ENCODE measurements around the gene HIC1. TPM values are rescaled to one million over a fixed set of nuclear protein-coding genes. Genes with fewer than 3 reads are reported as not detected.

HIC1 gene
- total RNA-seq, 1 donor from 2014 or later = 1.3 TPM

GRCh38 chr17:2051933-2052559 lies 2.9 kb upstream of the HIC1 start:
- Histone ChIP-seq H3K36me3 (ENCODE audit: control insufficient read depth, insufficient read depth, low read length) (no peaks in the 10 kb centered on the region), H3K27me3 (ENCODE audit: control insufficient read depth, insufficient read depth, low read length) (no peaks in the 10 kb centered on the region), H3K4me3 (ENCODE audit: low read depth, low read length) (no peak overlapping the region)
- no peak for FAIRE-seq
- no peak for DNase-seq (ENCODE audit: low read depth)
- no peak for TF ChIP-seq CTCF (IDR thresholded peaks at IDR 0.05; ENCODE audit: insufficient read depth, low read length, severe bottlenecking)

- TF ChIP-seq CTCF (IDR thresholded peaks at IDR 0.05; ENCODE audit: insufficient read depth, low read length, severe bottlenecking) = peak; percentile 69
- no peak for DNase-seq (ENCODE audit: low read depth)
- Histone ChIP-seq H3K27me3 (ENCODE audit: control insufficient read depth, insufficient read depth, low read length) (no peaks in the 10 kb centered on the region), H3K4me3 (ENCODE audit: low read depth, low read length) (peak overlapping the region; percentile 43), H3K36me3 (ENCODE audit: control insufficient read depth, insufficient read depth, low read length) (peaks cover 2% of the 10 kb centered on the region)
- no peak for FAIRE-seq
Measured at GRCh38 chr17:2053380-2054261, 1.3 kb upstream of the HIC1 start.

- H3K4me3 ChIP-seq (ENCODE audit: low read depth, low read length) = peak overlapping the region; percentile 43
- H3K27me3 ChIP-seq (ENCODE audit: control insufficient read depth, insufficient read depth, low read length) = no peaks in the 10 kb centered on the region
- TF ChIP-seq CTCF (IDR thresholded peaks at IDR 0.05; ENCODE audit: insufficient read depth, low read length, severe bottlenecking) = no peak
- no peak for FAIRE-seq
- DNase-seq (ENCODE audit: low read depth) = no peak
- H3K36me3 ChIP-seq (ENCODE audit: control insufficient read depth, insufficient read depth, low read length) = peaks cover 2% of the 10 kb centered on the region
Measured at GRCh38 chr17:2054262-2054511, 716 bp upstream of the HIC1 start.

DNA sequence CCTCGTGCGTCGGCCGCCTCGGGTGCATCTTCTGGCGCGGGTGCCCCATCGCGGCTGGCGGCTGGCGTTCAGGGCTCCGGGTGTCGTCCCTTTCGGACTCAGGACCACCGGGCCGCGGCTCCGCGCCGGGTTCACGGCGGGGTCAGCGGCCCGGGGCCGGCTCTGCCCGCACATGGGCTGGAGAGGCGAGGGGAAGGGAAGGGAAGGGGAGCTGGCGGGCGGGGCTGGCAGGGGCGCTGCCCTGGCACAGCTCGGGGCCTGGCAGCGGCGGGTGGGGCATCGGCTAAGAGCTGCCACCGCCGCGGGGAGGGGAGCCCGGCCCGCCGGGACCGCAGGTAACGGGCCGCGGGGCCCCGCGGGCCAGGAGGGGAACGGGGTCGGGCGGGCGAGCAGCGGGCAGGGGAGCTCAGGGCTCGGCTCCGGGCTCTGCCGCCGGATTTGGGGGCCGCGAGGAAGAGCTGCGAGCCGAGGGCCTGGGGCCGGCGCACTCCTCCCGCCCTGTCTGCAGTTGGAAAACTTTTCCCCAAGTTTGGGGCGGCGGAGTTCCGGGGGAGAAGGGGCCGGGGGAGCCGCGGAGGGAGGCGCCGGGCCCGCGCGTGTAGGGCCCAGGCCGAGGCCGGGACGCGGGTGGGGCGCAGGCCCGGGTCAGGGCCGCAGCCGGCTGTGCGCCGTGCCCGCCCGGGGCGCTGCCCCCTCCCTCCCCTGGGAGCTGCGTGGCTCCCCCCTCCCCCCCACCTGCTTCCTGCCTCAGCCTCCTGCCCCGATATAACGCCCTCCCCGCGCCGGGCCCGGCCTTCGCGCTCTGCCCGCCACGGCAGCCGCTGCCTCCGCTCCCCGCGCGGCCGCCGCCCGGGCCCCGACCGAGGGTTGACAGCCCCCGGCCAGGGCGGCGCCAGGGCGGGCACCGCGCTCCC lies 646 bp downstream of the HIC1 start:
- Histone ChIP-seq H3K36me3 (ENCODE audit: control insufficient read depth, insufficient read depth, low read length) (peaks cover 2% of the 10 kb centered on the region), H3K27me3 (ENCODE audit: control insufficient read depth, insufficient read depth, low read length) (no peaks in the 10 kb centered on the region), H3K4me3 (ENCODE audit: low read depth, low read length) (peak overlapping the region; percentile 44)
- FAIRE-seq (no peak), DNase-seq (ENCODE audit: low read depth) (no peak)
- TF ChIP-seq CTCF (IDR thresholded peaks at IDR 0.05; ENCODE audit: insufficient read depth, low read length, severe bottlenecking) = no peak

GRCh38 chr17:2056206-2057174 lies 1.6 kb downstream of the HIC1 start:
- DNase-seq (ENCODE audit: low read depth) = no peak
- FAIRE-seq = no peak
- no peak for TF ChIP-seq CTCF (IDR thresholded peaks at IDR 0.05; ENCODE audit: insufficient read depth, low read length, severe bottlenecking)
- Histone ChIP-seq H3K36me3 (ENCODE audit: control insufficient read depth, insufficient read depth, low read length) (peaks cover 6% of the 10 kb centered on the region), H3K4me3 (ENCODE audit: low read depth, low read length) (no peak overlapping the region), H3K27me3 (ENCODE audit: control insufficient read depth, insufficient read depth, low read length) (no peaks in the 10 kb centered on the region)
